ENCODE data around the gene ALG14. TPM values are rescaled to one million over a fixed set of nuclear protein-coding genes. Genes with fewer than 3 reads are reported as not detected.

Gene ALG14
- total and polyA plus RNA-seq, 2 donors (not counting 1 experiment from before 2014, with no cell fraction given) = 0.92 to 2.6 TPM

- Histone ChIP-seq H3K27me3 (replicated peaks in 1 of 4; ENCODE audit: control extremely low read depth in 1 of 4, control insufficient read depth in 3 of 4, insufficient read depth in 4 of 4, low read length in 3 of 4) (no peaks in the 10 kb centered on the region), H3K27ac (ENCODE audit: low read length in 2 of 2) (no peak overlapping the region), H3K4me2 (replicated peaks; ENCODE audit: low read depth, low read length, poor library complexity, severe bottlenecking) (no peak overlapping the region), H3K9ac (ENCODE audit: low read length) (no peak overlapping the region), H2AFZ (ENCODE audit: insufficient read depth, low read depth, low read length, poor library complexity, severe bottlenecking) (no peak overlapping the region), H4K20me1 (ENCODE audit: control insufficient read depth, insufficient read depth, low read length, poor library complexity, severe bottlenecking) (no peaks in the 10 kb centered on the region), H3K36me3 (replicated peaks in 1 of 2; ENCODE audit: control extremely low read depth in 1 of 2, control insufficient read depth in 1 of 2, extremely low read depth in 1 of 2, insufficient read depth in 2 of 2, low read length in 1 of 2) (no peaks in the 10 kb centered on the region), H3K4me1 (ENCODE audit: control insufficient read depth in 2 of 2, insufficient read depth in 2 of 2, low read length in 2 of 2) (no peaks in the 10 kb centered on the region), H3K79me2 (ENCODE audit: control insufficient read depth, insufficient read depth, low read length) (no peaks in the 10 kb centered on the region), H3K9me3 (ENCODE audit: control extremely low read depth in 1 of 3, control insufficient read depth in 2 of 3, insufficient read depth in 1 of 3, low read length in 2 of 3) (no peaks in the 10 kb centered on the region), H3K4me3 (ENCODE audit: control extremely low read depth in 1 of 5, extremely low read depth in 1 of 5, insufficient read depth in 1 of 5, low read depth in 2 of 5, low read length in 4 of 5) (no peak overlapping the region)
- Mint-ChIP-seq H3K9me3 (ENCODE audit: insufficient read depth) (no peaks in the 10 kb centered on the region), H3K27ac (no peak overlapping the region), H3K27me3 (no peaks in the 10 kb centered on the region), H3K4me3 (no peak overlapping the region), H3K4me1 (no peaks in the 10 kb centered on the region)
- ATAC-seq (ENCODE audit: low read depth) (no peak), DNase-seq (no peak)
- no peak for TF ChIP-seq EZH2 (IDR thresholded peaks at IDR 0.05; ENCODE audit: borderline replicate concordance, insufficient read depth, low read depth, low read length, poor library complexity, severe bottlenecking)
- no peak for TF ChIP-seq CTCF (IDR thresholded peaks at IDR 0.05)
- 100% methylated on average over 1 of the region's 6 CpGs for WGBS (ENCODE audit: insufficient coverage)
- intact Hi-C loops (cut with micrococcal nuclease) = no loop called here
- CTCF ChIA-PET = no interaction called here
- POLR2A ChIA-PET = no interaction called here
Measured at GRCh38 chr1:95057351-95057750, 15.4 kb downstream of the ALG14 start.

GRCh38 chr1:95049935-95050334, 22.8 kb downstream of the ALG14 start:
- ATAC-seq (ENCODE audit: low read depth) = no peak
- Histone ChIP-seq H3K9ac (ENCODE audit: low read length) (no peak overlapping the region), H3K4me1 (ENCODE audit: control insufficient read depth in 2 of 2, insufficient read depth in 2 of 2, low read length in 2 of 2) (no peaks in the 10 kb centered on the region), H3K79me2 (ENCODE audit: control insufficient read depth, insufficient read depth, low read length) (no peaks in the 10 kb centered on the region), H4K20me1 (ENCODE audit: control insufficient read depth, insufficient read depth, low read length, poor library complexity, severe bottlenecking) (no peaks in the 10 kb centered on the region), H2AFZ (ENCODE audit: insufficient read depth, low read depth, low read length, poor library complexity, severe bottlenecking) (no peak overlapping the region), H3K9me3 (ENCODE audit: control extremely low read depth in 1 of 3, control insufficient read depth in 2 of 3, insufficient read depth in 1 of 3, low read length in 2 of 3) (no peaks in the 10 kb centered on the region), H3K27ac (ENCODE audit: low read length in 2 of 2) (no peak overlapping the region), H3K36me3 (replicated peaks in 1 of 2; ENCODE audit: control extremely low read depth in 1 of 2, control insufficient read depth in 1 of 2, extremely low read depth in 1 of 2, insufficient read depth in 2 of 2, low read length in 1 of 2) (no peaks in the 10 kb centered on the region), H3K4me2 (replicated peaks; ENCODE audit: low read depth, low read length, poor library complexity, severe bottlenecking) (no peak overlapping the region), H3K4me3 (ENCODE audit: control extremely low read depth in 1 of 5, extremely low read depth in 1 of 5, insufficient read depth in 1 of 5, low read depth in 2 of 5, low read length in 4 of 5) (no peak overlapping the region), H3K27me3 (replicated peaks in 1 of 4; ENCODE audit: control extremely low read depth in 1 of 4, control insufficient read depth in 3 of 4, insufficient read depth in 4 of 4, low read length in 3 of 4) (no peaks in the 10 kb centered on the region)
- no peak for DNase-seq
- ChIA-PET CTCF (interaction anchor here (1.3 to 4.2 kb wide), 2 partner anchors 196 to 198 kb away, joined by 3 to 31 read pairs; no protein-coding TSS in a partner anchor), POLR2A (no interaction called here)
- intact Hi-C loops (cut with micrococcal nuclease) = loop anchor here (10.0 kb wide), 1 partner anchor 535 kb away; no protein-coding TSS in a partner anchor
- Mint-ChIP-seq H3K4me3 (no peak overlapping the region), H3K9me3 (ENCODE audit: insufficient read depth) (no peaks in the 10 kb centered on the region), H3K27me3 (no peaks in the 10 kb centered on the region), H3K4me1 (no peaks in the 10 kb centered on the region), H3K27ac (no peak overlapping the region)
- no peak for TF ChIP-seq EZH2 (IDR thresholded peaks at IDR 0.05; ENCODE audit: borderline replicate concordance, insufficient read depth, low read depth, low read length, poor library complexity, severe bottlenecking)
- TF ChIP-seq CTCF (IDR thresholded peaks at IDR 0.05) = no peak
- WGBS (ENCODE audit: insufficient coverage) = no CpG with 5 or more reads among the region's 5 CpGs
